ENCODE measurements around the gene B3GAT3.
A peak's percentile ranks its signal among the peaks of the same experiment; 100 is the strongest.

B3GAT3 gene

GRCh38 chr11:62603072-62603408, 18.7 kb downstream of the B3GAT3 start:
- Histone ChIP-seq H3K36me3 (peaks cover 37% of the 10 kb centered on the region), H3K9me3 (ENCODE audit: severe bottlenecking) (no peaks in the 10 kb centered on the region), H3K27ac (no peak overlapping the region), H3K27me3 (ENCODE audit: insufficient read depth, low read depth, severe bottlenecking) (no peaks in the 10 kb centered on the region), H3K4me3 (ENCODE audit: low read depth, low read length) (no peak overlapping the region)
- no peak for TF ChIP-seq CTCF (IDR thresholded peaks at IDR 0.05; ENCODE audit: low read depth, low read length)
- DNase-seq: no peak

GRCh38 chr11:62602141-62603071, 19.4 kb downstream of the B3GAT3 start:
- Histone ChIP-seq H3K27ac (peak overlapping the region; percentile 97), H3K36me3 (peaks cover 43% of the 10 kb centered on the region), H3K4me3 (ENCODE audit: low read depth, low read length) (peak overlapping the region; percentile 95), H3K27me3 (ENCODE audit: insufficient read depth, low read depth, severe bottlenecking) (no peaks in the 10 kb centered on the region), H3K9me3 (ENCODE audit: severe bottlenecking) (no peaks in the 10 kb centered on the region)
- peak; percentile 72 for DNase-seq
- TF ChIP-seq CTCF (IDR thresholded peaks at IDR 0.05; ENCODE audit: low read depth, low read length): no peak

- Histone ChIP-seq H3K9me3 (ENCODE audit: severe bottlenecking) (no peaks in the 10 kb centered on the region), H3K36me3 (peaks cover 50% of the 10 kb centered on the region), H3K27me3 (ENCODE audit: insufficient read depth, low read depth, severe bottlenecking) (no peaks in the 10 kb centered on the region), H3K27ac (peak within 1 kb of the TSS; percentile 97), H3K4me3 (ENCODE audit: low read depth, low read length) (peak within 1 kb of the TSS; percentile 95)
- no peak for TF ChIP-seq CTCF (IDR thresholded peaks at IDR 0.05; ENCODE audit: low read depth, low read length)
- DNase-seq: peak; percentile 98
Measured at GRCh38 chr11:62601372-62602140, 20.2 kb downstream of the B3GAT3 start, which contains the start of gene MTA2. TSS of gene MTA2 (minus strand) at chr11:62601865. CDS start at chr11:62601450, 415 bp downstream.

GRCh38 chr11:62601122-62601371, 20.7 kb downstream of the B3GAT3 start:
- DNase-seq: no peak

GRCh38 chr11:62600367-62601121, 21.2 kb downstream of the B3GAT3 start:
- Histone ChIP-seq H3K36me3 (peaks cover 60% of the 10 kb centered on the region), H3K27me3 (ENCODE audit: insufficient read depth, low read depth, severe bottlenecking) (no peaks in the 10 kb centered on the region), H3K9me3 (ENCODE audit: severe bottlenecking) (no peaks in the 10 kb centered on the region), H3K4me3 (ENCODE audit: low read depth, low read length) (peak overlapping the region; percentile 95), H3K27ac (peak overlapping the region; percentile 97)
- DNase-seq: no peak
- TF ChIP-seq CTCF (IDR thresholded peaks at IDR 0.05; ENCODE audit: low read depth, low read length): no peak

More at GRCh38 chr11:62601122-62601371, 20.7 kb downstream of the B3GAT3 start:
- Histone ChIP-seq H3K27me3 (ENCODE audit: insufficient read depth, low read depth, severe bottlenecking) (no peaks in the 10 kb centered on the region), H3K9me3 (ENCODE audit: severe bottlenecking) (no peaks in the 10 kb centered on the region), H3K36me3 (peaks cover 55% of the 10 kb centered on the region), H3K27ac (peak overlapping the region; percentile 97), H3K4me3 (ENCODE audit: low read depth, low read length) (peak overlapping the region; percentile 95)
- TF ChIP-seq CTCF (IDR thresholded peaks at IDR 0.05; ENCODE audit: low read depth, low read length): no peak

All from WERI-Rb-1 (cell line).